NCI-H1092 (cell line): ENCODE data around the gene INPP5A.
"Not testable (repeated sequence)": the region's sequence is repeated elsewhere in the genome, so short reads cannot be mapped to it uniquely, and the experiment has no call there.

Source experiments
- DNase-seq: peaks from one replicate; lab custom pipeline; 2025; lab: John Stamatoyannopoulos, UW

Gene INPP5A

GRCh38 chr10:132564690-132565089, 27.1 kb downstream of the INPP5A start:
- DNase-seq, result no peak

- DNase-seq, result no peak
Measured at GRCh38 chr10:132565516-132566209, 28.1 kb downstream of the INPP5A start.

- no peak for DNase-seq
Measured at GRCh38 chr10:132566892-132567291, 29.3 kb downstream of the INPP5A start.

GRCh38 chr10:132570265-132570664, 32.7 kb downstream of the INPP5A start:
- DNase-seq, result no peak

GRCh38 chr10:132570771-132571649, 33.4 kb downstream of the INPP5A start:
- no peak for DNase-seq

- no peak for DNase-seq
Measured at GRCh38 chr10:132571650-132572544, 34.3 kb downstream of the INPP5A start.

- no peak for DNase-seq
Measured at GRCh38 chr10:132572545-132572937, 35.0 kb downstream of the INPP5A start.

GRCh38 chr10:132572946-132573345, 35.4 kb downstream of the INPP5A start:
- DNase-seq, result not testable (repeated sequence)

GRCh38 chr10:132574288-132574687, 36.7 kb downstream of the INPP5A start:
- DNase-seq, result no peak

GRCh38 chr10:132574783-132575319, 37.3 kb downstream of the INPP5A start:
- DNase-seq, result no peak

GRCh38 chr10:132575320-132576201, 38.0 kb downstream of the INPP5A start:
- DNase-seq, result no peak

GRCh38 chr10:132576671-132577349, 39.2 kb downstream of the INPP5A start:
- DNase-seq, result no peak

GRCh38 chr10:132577350-132578003, 39.9 kb downstream of the INPP5A start:
- DNase-seq, result no peak

GRCh38 chr10:132578287-132578951, 40.8 kb downstream of the INPP5A start:
- DNase-seq, result no peak

- no peak for DNase-seq
Measured at GRCh38 chr10:132579027-132579859, 41.7 kb downstream of the INPP5A start.

GRCh38 chr10:132580143-132580542, 42.6 kb downstream of the INPP5A start:
- no peak for DNase-seq

GRCh38 chr10:132580617-132581016, 43.0 kb downstream of the INPP5A start:
- DNase-seq, result no peak

- DNase-seq, result no peak
Measured at GRCh38 chr10:132582137-132582536, 44.5 kb downstream of the INPP5A start.
